Esophagus muscularis mucosa (tissue), 4 donors: ENCODE data around the gene SGSM2.

Experiments used
- EP300 ChIP-seq: sonication (generic); formaldehyde crosslinking; IDR thresholded peaks from one replicate; pipeline ENCODE4 v1.6.1; 2017; ENCODE audit warnings: antibody characterized with exemption
- POLR2A ChIP-seq: fragments of 450-650 bp; IDR thresholded peaks from one replicate; pipeline ENCODE4 v1.6.1; 2017; ENCODE audit warnings: antibody characterized with exemption, moderate library complexity, mild to moderate bottlenecking, low read depth
- POLR2AphosphoS5 ChIP-seq, 2 donors: sonication (generic); formaldehyde crosslinking; IDR thresholded peaks; one replicate each; pipeline ENCODE4 v1.6.1; 2017; ENCODE audit warnings: antibody characterized with exemption in 2 of 2
- TF ChIP-seq, protein P1 (sequence below), 3 experiments: fragments of 200-600 bp in 2 of 3; fragments of 450-650 bp in 1 of 3; sonication (generic) in 2 of 3; IDR thresholded peaks; one replicate each; pipeline ENCODE4 v1.5.1; 2017 to 2019; ENCODE audit warnings: antibody characterized with exemption in 3 of 3, mild to moderate bottlenecking in 2 of 3, moderate library complexity in 1 of 3

DNA sequence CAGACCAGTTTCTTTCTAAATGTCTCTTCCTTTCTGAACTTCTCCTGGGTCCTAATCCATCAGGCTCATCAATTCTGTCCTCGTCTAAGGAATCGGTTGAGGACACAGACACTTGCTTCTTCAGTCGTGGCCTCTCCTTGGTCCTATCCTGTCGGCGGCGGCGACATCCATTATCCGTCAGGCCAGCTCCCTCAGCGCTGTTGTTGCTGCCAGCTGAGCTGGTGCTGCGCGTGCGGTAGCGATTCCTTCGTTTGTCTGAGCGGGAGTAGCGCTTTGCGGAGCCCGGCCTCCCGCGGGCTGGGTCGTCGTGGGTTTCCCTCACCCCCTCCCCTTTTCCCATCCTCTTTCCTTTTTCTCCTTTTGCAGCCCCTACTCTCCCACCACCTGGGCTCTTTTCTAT, 37.5 kb upstream of the SGSM2 start:
- TF ChIP-seq, protein P1, sequence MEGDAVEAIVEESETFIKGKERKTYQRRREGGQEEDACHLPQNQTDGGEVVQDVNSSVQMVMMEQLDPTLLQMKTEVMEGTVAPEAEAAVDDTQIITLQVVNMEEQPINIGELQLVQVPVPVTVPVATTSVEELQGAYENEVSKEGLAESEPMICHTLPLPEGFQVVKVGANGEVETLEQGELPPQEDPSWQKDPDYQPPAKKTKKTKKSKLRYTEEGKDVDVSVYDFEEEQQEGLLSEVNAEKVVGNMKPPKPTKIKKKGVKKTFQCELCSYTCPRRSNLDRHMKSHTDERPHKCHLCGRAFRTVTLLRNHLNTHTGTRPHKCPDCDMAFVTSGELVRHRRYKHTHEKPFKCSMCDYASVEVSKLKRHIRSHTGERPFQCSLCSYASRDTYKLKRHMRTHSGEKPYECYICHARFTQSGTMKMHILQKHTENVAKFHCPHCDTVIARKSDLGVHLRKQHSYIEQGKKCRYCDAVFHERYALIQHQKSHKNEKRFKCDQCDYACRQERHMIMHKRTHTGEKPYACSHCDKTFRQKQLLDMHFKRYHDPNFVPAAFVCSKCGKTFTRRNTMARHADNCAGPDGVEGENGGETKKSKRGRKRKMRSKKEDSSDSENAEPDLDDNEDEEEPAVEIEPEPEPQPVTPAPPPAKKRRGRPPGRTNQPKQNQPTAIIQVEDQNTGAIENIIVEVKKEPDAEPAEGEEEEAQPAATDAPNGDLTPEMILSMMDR (IDR thresholded peaks at IDR 0.05) = no peak
- TF ChIP-seq EP300 (no peak), POLR2A (no peak), POLR2AphosphoS5 (IDR thresholded peaks at IDR 0.05) (no peak)
